ENCODE results near the gene KLF1. TPM values are rescaled to one million over a fixed set of nuclear protein-coding genes. Genes with fewer than 3 reads are reported as not detected.
A peak's percentile ranks its signal among the peaks of the same experiment; 100 is the strongest.

Gene KLF1
- total and polyA plus RNA-seq, 12 donors: 0.23 to 0.83 (median 0.24) TPM; not detected in 9

GRCh38 chr19:12840091-12841079, 46.6 kb downstream of the KLF1 start:
- TF ChIP-seq POLR2A (IDR thresholded peaks at IDR 0.05): no peak
- TF ChIP-seq CTCF (IDR thresholded peaks at IDR 0.05): no peak
- intact Hi-C loops (cut with DNase I): loop anchor here (5.0 to 10.0 kb wide), 4 partner anchors 38 to 276 kb away; partner anchors contain the start of genes PRDX2 (in 1 of the 2) and THSD8 (in 1 of the 2)
- 22 to 24% (median 24%) methylated on average over 35 to 43 of the region's 43 CpGs for WGBS, 4 donors
- peaks cover 80% of the 10 kb centered on the region for H3K27me3 ChIP-seq
- H3K9me3 ChIP-seq (replicated peaks in 1 of 3): no peaks in the 10 kb centered on the region
- no peaks in the 10 kb centered on the region for H3K36me3 ChIP-seq (replicated peaks in 1 of 2)
- H3K27ac ChIP-seq: peak overlapping the region in 1 of 5 donors; percentile 49
- peak overlapping the region in 1 of 4 donors; percentile 45 for H3K4me3 ChIP-seq
- peaks cover 7 to 10% of the 10 kb centered on the region in 2 donors for H3K4me1 ChIP-seq (replicated peaks in 1 of 2)
- peak; percentile 64 to 94 (median 85) for DNase-seq

- peaks cover 80% of the 10 kb centered on the region for H3K27me3 ChIP-seq
- peak overlapping the region in 1 of 5 donors; percentile 41 for H3K27ac ChIP-seq
- TF ChIP-seq CTCF (IDR thresholded peaks at IDR 0.05) (no peak), POLR2A (IDR thresholded peaks at IDR 0.05) (no peak)
- no peaks in the 10 kb centered on the region for H3K9me3 ChIP-seq (replicated peaks in 1 of 3)
- H3K4me3 ChIP-seq: peak overlapping the region in 1 of 4 donors; percentile 47
- H3K36me3 ChIP-seq (replicated peaks in 1 of 2): no peaks in the 10 kb centered on the region
- 18 to 47% (median 33%) methylated on average over 8 to 21 of the region's 21 CpGs for whole genome bisulfite sequencing, 4 donors
- peaks cover 7 to 13% of the 10 kb centered on the region in 2 donors for H3K4me1 ChIP-seq (replicated peaks in 1 of 2)
- DNase-seq: peak in 1 of 7 donors; percentile 68
- intact Hi-C loops (cut with DNase I): no loop called here
Observed at GRCh38 chr19:12838886-12839756, 47.9 kb downstream of the KLF1 start.

GRCh38 chr19:12838182-12838885, 48.7 kb downstream of the KLF1 start, which contains the start of gene MAST1:
Gene MAST1 (plus strand): TSS chr19:12838515. CDS start chr19:12838573, 58 bp downstream.
- peak in 4 of 7 donors; percentile 28 to 60 (median 46) for DNase-seq
- Histone ChIP-seq H3K4me1 (replicated peaks in 1 of 2) (peaks cover 10 to 16% of the 10 kb centered on the region in 2 donors), H3K27ac (peak within 1 kb of the TSS in 1 of 5 donors; percentile 41), H3K9me3 (replicated peaks in 1 of 3) (no peaks in the 10 kb centered on the region), H3K36me3 (replicated peaks in 1 of 2) (no peaks in the 10 kb centered on the region), H3K4me3 (peak within 1 kb of the TSS in 1 of 4 donors; percentile 47), H3K27me3 (peaks cover 78% of the 10 kb centered on the region)
- 0 to 3% (median 1%) methylated on average over 10 to 57 of the region's 69 CpGs for WGBS, 4 donors
- intact Hi-C loops (cut with DNase I): no loop called here
- peak in 3 of 6 experiments; percentile 21 to 58 (median 51) for TF ChIP-seq CTCF (IDR thresholded peaks at IDR 0.05)
- no peak for TF ChIP-seq POLR2A (IDR thresholded peaks at IDR 0.05)
